Measurements from ENCODE around the gene SLC6A7. TPM values are rescaled to one million over a fixed set of nuclear protein-coding genes. Genes with fewer than 3 reads are reported as not detected.

SLC6A7 gene
- total RNA-seq, 1 donor from 2014 or later = not detected

- H3K4me3 ChIP-seq (ENCODE audit: low read depth, low read length) = no peak overlapping the region
Measured at GRCh38 chr5:150156027-150156368, 33.9 kb upstream of the SLC6A7 start.

DNA sequence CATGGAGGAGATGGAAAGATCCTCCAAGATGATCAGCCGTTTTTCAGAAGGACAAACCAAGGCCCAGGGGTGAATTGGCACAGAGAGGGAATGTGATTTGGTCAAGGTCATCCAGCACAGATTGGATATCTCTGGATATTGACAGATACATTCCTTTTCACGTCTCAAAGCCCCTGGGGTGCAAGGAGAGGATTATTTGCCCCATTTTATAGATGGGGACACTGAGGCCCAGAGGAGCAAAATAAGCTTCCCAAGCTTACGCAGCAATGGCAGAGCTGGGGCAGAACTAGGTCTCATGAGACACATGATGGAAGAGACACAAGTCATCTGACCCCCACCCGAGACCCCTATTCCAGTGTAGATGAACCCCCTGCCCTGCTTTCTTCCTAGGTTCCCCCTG lies 33.3 kb upstream of the SLC6A7 start:
- no peak for DNase-seq (ENCODE audit: low read depth)
- H3K4me3 ChIP-seq (ENCODE audit: low read depth, low read length) = no peak overlapping the region
- TF ChIP-seq, protein P1, sequence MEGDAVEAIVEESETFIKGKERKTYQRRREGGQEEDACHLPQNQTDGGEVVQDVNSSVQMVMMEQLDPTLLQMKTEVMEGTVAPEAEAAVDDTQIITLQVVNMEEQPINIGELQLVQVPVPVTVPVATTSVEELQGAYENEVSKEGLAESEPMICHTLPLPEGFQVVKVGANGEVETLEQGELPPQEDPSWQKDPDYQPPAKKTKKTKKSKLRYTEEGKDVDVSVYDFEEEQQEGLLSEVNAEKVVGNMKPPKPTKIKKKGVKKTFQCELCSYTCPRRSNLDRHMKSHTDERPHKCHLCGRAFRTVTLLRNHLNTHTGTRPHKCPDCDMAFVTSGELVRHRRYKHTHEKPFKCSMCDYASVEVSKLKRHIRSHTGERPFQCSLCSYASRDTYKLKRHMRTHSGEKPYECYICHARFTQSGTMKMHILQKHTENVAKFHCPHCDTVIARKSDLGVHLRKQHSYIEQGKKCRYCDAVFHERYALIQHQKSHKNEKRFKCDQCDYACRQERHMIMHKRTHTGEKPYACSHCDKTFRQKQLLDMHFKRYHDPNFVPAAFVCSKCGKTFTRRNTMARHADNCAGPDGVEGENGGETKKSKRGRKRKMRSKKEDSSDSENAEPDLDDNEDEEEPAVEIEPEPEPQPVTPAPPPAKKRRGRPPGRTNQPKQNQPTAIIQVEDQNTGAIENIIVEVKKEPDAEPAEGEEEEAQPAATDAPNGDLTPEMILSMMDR (conservative IDR thresholded peaks at IDR 0.05; ENCODE audit: low read depth, low read length) = no peak

More at GRCh38 chr5:150156027-150156368, 33.9 kb upstream of the SLC6A7 start:
- TF ChIP-seq, protein P1 (conservative IDR thresholded peaks at IDR 0.05; ENCODE audit: low read depth, low read length) = no peak
- DNase-seq (ENCODE audit: low read depth) = no peak

GRCh38 chr5:150157168-150157567 lies 32.7 kb upstream of the SLC6A7 start:
- TF ChIP-seq, protein P1 (conservative IDR thresholded peaks at IDR 0.05; ENCODE audit: low read depth, low read length) = no peak
- DNase-seq (ENCODE audit: low read depth) = no peak
- H3K4me3 ChIP-seq (ENCODE audit: low read depth, low read length) = no peak overlapping the region

DNA sequence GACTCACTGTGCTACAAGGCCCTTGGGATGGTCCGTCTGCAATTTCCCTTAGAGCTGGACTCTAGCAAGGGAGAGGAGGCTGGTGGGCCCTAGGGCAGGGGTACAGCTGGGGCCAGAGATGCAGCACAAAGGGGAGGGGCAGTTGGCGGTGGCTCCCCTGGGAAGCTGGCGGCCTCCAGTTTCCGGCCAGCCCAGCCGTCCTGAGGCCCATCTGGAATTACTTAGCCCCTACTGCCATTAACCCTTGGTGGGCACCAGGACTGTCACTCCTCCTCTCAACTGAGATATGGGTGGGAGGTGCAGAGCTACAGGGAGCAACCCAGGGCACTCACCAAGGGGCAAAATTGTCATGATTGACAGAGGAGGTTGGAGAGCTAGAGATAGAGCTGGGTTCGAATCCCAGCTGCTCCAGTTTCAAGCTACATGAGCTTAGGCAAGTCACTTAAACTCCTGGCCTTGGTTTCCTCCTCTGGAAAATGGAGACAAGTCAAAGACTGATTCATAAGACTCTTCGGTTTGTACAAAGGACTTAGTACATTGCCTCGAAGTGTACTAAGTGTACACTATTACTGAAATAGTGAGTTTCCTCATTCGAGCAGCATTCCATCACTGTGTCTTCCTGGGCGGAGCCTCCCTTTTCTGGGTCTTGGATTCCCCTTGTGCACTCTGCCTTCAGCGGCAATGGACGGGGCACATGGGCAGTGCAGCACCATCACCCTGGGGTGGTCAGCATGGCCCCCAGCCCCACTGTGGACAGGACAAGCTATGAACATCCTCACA lies 31.5 kb upstream of the SLC6A7 start:
- TF ChIP-seq, protein P1 (conservative IDR thresholded peaks at IDR 0.05; ENCODE audit: low read depth, low read length) = no peak
- DNase-seq (ENCODE audit: low read depth) = no peak
- no peak overlapping the region for H3K4me3 ChIP-seq (ENCODE audit: low read depth, low read length)

DNA sequence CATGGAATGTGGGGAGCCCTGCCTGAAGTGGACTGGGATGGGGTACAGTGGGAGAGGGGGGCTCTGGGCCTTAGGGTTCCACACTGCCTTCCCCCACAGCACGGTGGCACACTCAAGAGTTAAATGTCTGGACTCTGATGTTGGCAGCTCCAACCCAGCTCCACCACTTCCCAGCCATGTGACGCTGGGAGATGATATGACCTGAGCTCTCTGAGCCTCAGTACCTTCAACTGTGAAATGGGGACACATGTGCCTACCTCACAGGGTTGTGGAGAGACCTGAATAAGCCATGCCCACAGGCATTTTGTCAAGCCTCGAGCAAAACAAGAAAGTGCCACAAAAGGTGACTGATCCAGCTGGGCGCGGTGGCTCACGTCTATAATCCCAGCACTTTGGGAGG lies 30.8 kb upstream of the SLC6A7 start:
- DNase-seq (ENCODE audit: low read depth) = no peak
- TF ChIP-seq, protein P1 (conservative IDR thresholded peaks at IDR 0.05; ENCODE audit: low read depth, low read length) = no peak

GRCh38 chr5:150159741-150160179 lies 30.1 kb upstream of the SLC6A7 start:
- TF ChIP-seq, protein P1 (conservative IDR thresholded peaks at IDR 0.05; ENCODE audit: low read depth, low read length) = no peak
- DNase-seq (ENCODE audit: low read depth) = no peak
- H3K4me3 ChIP-seq (ENCODE audit: low read depth, low read length) = no peak overlapping the region

More for the DNA sequence above, 30.8 kb upstream of the SLC6A7 start:
- no peak overlapping the region for H3K4me3 ChIP-seq (ENCODE audit: low read depth, low read length)

Data from epithelial cell of proximal tubule (primary cell).